A204.1 (cell line): ENCODE data around the gene TPP2.

Experiments
- FAIRE-seq: peaks from 2 replicates; lab custom pipeline; 2012; peaks lifted over from hg19 to GRCh38; lab: Jason Lieb, UNC

Gene TPP2

DNA sequence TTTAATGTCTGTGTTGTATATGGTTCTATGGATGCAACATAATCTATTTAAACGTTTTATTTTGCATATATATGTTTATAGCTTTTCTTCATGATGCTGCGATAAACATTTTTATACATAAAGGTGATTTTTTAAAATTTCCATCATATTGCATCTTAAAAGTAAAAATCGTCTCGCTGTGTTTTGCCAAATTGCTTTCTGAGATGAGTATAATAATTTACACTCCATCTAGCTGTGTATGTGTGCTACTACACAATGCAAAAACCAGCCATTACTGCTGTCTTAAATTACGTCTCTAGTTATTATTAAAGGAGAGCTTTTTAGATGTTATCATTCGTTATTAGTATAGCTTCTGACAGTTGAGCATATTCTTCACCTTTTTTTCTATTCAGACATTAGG, 60.8 kb downstream of the TPP2 start:
- FAIRE-seq: no peak

DNA sequence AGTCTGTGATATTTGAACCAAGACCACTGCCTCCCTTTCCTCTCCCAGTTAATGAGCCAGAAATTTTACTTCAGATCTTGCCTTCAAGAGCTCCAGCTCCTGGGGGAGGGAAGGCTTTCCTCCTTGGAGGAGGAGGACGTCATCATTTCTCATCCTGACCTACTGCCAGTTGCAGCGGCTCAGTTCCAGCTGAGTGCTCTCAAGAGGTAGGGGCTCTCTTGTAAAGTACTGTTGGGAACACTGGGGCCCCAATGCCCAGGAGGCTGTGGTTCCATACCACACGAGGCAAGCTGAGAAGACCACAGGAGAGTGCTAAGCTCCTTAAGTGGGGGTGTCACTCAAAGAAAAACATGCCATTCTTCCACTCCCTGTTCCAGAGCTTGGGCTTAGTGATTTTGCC, 61.9 kb downstream of the TPP2 start:
- no peak for FAIRE-seq

DNA sequence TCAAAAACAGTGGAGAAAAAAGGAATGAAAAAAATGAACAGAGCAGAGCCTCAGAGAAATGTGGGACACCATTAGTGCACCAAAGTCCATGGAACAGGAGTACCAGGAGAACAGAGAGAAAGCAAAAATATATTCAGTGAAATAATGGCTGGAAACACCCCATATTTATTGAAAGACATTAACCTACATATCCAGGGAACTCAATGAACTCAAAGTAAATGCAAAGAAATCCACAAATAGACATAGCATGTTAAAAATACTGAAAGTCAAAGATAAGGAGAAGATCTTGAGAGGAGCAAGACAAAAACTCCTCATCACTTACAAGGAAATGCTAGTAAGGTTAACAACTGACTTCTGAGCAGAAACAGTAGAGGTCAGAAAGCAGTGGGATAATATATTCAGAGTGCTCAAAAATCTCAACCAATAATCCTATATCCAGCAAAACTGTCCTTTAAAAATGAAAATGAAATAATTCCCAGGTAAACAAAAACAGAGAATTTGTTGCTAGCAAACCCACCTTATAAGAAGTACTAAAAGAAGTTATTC, 62.5 kb downstream of the TPP2 start:
- FAIRE-seq: no peak

DNA sequence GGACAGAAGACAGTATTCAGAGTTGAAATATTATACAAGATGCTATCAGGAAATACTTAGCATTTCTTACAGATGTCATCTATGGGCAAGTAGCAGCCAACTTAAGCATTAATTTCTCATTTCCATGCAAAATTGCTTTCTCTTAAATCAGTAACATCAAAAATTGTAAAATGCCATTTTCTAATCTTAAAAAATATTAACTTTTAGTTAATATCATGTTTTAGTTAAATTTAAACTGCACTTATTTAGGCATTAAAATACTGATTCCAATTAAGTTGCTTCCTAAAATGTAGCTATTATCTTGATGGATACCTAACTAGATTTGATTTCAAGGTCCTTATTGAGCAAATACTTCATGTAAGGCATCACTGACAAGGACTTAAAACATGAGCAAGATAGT, 70.2 kb downstream of the TPP2 start:
- no peak for FAIRE-seq

DNA sequence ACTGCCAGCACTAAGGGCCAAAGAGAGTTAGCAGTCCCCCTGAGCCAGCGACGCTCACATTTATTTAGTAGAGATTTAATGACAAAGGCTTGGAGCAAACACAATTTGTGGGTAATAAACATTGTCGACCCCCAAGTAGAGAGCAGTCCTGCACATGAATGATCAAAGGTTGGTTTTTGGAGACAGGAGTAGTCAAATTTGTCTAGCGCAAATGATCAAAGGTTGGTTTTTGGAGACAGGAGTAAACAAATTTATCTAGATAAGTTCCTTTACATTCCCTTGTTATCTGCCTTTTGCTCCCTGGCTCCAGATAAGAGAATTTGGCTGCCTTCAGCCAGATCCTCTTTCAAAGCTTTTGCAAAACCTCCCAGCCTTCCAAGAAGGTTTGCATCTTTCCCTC, 71.1 kb downstream of the TPP2 start:
- no peak for FAIRE-seq

DNA sequence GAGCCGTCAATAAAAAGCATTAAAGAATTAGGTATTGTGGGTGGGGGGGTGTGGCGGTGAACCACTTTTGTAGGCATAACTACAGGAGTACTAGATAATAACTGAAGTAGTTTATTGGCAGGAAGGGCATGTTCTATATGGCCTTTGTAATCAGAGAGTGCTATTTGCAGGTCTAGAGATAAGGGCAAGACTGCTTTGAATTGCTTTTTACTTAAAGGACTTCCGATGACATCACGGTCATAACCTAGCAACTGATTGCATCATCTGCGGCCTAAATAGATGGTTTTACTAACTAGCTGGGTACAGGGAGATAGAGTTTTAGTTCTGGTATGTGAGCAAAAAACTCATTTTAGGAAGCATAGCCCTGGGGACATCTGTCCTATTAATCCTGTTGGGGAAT, 73.3 kb downstream of the TPP2 start:
- no peak for FAIRE-seq

DNA sequence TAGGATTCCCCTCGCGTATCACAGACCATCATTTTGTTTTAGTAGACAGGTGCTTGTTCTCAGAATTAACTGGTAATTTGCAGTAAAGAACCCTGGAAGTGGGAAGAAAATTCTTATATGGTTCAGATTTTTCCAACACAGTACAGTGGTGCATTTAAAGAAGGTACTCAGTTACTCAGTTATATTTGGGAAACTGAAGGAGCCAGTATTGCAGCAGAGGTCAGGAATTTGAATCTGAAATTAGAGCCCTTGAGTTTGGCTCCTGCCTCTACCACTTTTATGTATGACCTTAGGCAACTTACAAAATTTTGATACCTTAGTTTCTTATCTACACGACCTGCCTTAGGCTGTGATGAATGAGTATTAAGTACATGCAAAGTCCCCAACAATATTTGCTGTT, 78.3 kb downstream of the TPP2 start:
- FAIRE-seq: no peak

DNA sequence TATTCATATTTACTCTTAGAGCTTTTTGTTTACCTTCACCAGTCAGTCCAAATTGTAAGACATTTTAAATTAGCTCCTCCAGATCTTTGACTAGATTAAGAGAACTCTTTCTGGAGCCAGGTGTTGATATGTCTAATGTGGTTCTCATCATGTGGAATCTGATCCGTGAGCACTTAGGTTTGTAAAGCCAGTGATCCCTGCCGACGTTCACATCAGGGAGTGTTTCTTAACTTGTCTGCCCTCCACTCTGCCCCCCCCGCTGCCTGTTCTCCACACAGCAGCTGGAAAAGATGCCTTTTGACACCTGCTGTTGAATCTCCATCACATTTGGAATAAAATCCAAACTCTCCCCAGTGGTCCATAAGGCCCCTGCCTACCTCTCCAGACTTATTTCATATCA, 80.3 kb downstream of the TPP2 start:
- FAIRE-seq: no peak

DNA sequence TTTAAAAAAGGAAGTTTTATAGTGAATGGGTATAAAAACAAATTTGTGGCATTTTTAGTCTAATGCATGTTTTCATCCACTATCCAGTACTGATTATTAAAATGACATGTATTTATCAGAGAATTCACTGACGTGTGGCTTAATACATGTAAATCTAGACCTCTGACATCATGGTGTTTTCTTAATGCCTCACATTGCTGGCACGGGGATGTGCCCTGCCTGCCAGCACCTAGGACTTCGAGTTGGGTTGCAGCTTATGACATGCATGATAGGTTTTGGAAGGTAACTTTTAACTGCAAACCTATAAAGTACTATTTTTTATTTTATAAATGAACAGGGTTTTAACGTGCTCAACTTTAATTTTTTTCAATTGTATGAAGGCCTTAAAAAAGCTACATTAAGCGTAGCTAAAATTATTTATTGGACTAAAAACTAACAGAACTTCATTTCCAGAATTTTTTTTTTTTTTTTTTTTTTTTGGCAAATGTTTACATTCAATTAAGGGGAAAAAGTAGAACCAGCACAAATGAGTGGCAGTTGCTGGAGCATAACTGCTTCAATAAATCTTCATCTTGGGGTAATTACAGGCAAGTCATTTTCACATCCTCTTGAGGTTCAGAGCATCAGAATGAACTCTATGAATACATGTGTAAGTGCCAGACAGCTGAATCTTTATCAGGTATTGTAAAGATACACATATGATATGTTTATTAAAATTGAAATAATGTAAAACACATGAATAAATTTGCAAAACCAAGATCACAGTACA, 81.7 kb downstream of the TPP2 start:
- FAIRE-seq: no peak

DNA sequence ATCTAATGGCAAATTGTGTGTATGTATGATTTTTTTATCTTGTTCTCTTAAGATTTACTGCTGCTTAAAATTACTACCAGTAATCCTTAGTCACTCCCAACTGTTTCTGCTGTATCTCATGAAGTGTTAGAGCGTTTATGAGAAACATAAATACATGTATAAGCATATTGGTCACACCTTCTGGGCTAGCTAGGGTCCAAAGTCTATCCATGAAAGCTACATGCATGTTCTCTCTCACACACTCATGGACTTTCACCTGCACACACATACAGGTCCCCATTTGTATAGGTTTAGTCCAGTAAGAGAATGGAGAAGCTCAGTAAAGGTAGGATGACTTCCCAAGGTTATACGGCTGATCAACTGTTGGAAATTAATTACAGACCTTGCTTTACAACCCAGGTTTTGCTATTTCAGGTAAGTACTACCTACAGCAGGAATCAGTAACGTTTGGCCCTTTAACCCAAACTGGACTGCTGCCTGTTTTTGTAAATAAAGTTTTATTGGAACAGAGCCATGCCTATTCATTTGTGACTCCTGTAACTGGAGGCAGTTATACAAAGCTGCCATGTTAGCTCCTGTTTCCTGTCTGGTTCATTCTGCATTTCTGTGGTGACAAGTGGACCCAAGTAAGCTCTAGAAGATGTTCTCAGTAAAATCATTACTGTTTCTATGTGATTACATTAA, 82.8 kb downstream of the TPP2 start:
- FAIRE-seq: no peak

DNA sequence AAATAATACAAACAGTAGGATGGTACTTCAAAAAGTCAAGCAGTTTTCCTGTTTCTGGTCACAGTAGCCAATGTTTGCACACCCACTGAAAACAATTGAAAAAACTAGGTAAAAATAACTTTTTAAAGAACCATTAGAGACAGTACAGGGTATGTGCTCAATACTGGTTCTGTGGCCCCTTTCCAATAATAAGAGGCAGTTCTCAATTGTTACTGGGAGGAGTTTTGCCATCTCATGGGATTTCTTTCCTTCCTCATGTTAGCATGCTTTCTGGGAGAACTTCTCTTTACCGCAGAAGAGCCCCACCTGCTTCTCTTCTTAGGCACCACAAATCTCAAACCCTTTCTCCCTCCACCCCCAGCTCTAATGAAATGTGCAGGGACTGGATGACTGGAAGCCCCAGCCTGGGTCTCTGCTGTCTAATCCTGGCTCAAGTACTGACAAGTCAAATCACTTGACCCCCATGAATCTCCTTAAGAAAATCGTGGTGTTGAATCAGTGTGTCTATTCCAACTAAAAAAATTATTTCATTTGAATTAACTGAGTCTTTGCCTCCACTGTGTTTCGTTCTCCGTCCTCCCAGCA, 83.4 kb downstream of the TPP2 start:
- no peak for FAIRE-seq

DNA sequence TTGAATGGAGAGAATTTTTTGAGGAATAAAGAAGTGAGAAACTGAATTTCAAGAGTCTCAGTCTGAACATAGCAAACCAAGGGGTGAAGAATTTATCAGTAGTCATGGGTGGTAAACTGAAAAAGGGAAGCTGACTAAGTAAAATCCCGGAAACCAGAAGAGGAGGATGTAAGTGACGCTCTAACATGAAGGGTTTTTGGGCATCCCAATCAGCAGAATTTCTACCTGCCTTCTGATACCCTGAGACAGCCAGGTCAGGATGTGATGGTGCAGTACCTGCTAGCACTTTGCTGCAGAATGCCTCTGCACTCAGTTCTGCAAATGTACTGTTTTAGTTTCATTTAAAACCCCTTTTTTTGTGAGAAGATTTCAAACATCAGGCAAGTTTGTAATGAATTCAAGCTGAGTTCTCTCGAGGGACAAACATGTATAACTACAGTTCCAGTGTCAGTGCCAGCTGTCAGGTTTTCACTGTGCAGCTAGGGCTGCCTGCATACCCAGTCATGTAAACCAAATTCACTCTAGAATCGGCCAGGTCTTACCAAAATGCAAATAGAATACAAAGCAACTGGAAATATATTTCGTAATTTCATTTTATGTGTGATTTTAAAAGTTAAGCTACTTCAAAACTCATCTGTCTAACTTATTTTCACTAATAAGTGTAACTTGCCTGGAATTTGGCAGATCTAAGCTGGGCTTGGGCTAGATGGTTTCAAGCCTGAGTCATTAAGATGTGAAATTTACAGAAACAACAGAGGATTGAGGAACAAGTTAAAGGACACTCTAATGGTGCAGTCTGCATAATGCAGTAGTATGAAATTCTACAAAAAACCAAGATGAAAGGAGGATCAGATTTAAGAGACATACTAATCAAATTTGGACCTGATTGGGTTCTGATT, 84.3 kb downstream of the TPP2 start:
- no peak for FAIRE-seq

DNA sequence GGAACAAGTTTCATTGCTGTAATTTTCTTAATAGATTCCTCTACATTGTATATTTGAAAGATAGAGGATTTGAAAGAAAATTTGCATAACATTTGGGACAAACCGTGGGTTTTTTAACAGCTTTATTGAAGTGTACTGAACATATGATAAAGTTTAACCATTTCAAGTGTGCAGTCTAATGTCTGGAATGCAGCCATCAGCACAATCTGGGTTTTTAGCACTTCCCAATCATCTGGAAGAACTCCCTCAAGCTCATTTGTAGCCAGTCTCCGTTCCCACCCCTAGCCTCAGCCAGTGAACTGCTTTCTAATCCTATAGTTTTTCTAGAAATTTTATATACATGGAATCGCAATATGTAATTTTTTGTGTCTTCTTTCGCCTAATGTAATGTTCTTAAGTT, 85.4 kb downstream of the TPP2 start:
- FAIRE-seq: no peak

DNA sequence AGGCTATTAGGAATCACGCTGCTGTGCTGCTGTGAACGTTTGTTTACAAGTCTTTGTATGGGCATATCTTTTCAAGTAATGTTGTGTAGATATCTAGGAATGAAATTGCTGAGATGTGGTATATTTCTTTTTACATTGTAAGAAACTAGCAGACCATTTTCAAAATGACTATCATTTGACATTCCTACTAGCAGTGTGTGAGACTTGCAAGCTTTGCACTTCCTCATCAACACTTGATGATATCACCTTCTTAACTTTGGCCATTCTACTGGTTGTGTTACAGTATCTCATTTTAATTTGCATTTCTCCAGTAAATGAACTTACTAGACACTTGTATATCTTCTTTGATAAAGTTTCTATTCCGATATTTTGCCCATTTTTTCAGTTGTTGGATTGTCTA, 85.9 kb downstream of the TPP2 start:
- FAIRE-seq: no peak

DNA sequence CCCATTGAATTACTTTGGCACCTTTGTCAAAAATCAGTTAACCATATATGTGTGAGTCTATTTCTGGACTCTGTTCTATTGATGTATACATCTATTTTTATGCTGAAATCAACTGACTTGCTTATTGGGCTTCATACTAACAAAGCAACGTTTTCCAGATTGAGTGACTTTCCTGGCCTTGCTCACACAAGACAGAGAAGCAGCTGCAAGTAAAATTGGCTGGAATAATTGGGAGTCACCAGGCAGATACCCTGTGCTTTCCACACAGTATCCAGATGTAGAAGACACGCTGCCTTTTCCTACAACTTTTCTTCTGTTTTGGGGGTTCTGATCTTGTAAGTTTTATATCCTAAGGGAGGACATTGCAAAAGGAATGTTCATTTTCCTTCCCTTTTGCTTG, 86.9 kb downstream of the TPP2 start:
- no peak for FAIRE-seq

DNA sequence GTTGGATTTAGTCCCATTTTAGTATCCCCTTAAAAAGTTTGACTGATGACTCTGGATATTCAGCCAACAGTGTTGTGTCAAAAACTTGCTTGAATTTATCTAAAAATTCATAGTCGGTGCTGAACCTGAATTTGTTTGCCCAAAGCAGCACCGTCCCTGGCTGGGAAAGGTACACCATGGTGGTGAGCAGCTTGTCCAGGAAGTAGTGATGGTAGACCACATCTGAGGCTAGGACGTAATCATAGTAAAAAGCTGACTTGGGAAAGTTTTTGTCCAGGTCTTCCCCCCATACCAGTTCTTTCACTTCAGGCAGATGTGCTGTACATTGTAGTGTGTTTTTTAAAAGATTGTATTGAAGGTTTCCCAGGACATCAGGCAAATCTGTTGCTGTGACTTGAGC, 89.2 kb downstream of the TPP2 start:
- FAIRE-seq: no peak

DNA sequence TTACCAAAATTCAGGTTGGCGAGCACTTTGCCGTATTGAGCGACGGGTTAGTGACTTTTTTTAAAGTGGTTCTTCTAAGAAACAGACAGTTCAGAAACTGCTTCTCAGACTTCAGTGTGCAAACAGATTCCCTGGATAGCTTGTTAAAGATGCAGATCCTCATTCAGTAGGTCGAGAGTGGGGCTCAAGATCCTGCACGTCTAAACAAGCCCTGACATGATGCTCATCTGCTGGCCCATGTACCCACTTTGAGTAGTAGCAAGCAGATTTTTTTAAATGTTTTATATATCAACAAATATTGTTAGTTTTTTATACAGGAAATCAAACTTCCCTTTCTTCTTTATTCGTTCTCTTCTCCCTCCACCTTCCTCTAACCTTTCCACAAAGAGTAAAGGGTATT, 90.7 kb downstream of the TPP2 start:
- no peak for FAIRE-seq

DNA sequence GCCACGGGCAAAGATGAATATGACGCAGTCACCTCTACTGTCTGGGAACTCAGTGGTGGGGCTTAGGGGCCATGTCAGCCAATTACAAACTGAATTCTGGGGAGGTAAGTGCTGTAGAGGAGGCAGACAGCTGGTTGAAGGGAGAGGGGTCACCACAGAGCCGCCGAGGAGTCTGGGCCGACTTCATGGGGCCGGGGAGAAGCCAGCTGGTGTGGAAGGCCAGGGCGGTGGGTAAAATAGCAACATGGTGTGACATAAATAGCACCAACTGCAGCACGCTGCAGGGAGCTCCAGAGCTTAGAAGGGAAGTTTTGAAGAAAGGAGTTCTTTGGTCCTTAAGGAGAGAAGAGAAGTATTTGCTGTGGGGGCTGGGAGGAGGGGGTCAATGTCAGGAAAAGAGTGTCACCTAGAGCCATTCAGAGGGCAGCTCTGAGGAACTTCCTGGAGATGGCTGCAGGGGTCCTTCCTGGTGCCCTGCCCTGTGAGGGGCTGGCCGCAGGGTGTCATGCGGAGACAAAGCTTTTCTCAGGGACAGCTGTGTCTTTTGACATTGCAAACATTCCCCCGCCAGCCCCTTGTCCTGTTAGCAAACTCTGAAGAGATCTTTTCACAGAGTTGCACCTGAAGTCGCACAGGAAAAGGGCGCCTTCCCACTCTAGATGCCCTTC, 91.7 kb downstream of the TPP2 start:
- FAIRE-seq: no peak

DNA sequence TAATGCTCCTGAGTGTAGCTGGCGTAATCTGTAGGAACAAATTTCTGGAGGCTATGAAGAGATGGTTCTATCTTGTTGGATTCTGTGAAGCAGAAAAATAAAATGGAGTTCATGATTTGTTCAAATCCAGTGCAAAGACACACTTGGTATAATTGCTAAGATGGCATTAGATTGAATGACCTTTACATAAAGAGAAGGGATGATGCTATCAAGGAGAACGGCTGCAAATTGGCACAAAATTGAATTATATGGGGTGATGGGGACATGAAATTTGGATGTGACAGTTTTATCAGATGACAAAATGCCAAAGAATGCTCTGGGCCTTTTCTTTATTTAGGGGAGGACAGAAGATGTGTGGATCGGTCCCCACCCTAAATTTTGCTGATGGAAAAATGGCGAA, 94.1 kb downstream of the TPP2 start:
- FAIRE-seq: no peak

DNA sequence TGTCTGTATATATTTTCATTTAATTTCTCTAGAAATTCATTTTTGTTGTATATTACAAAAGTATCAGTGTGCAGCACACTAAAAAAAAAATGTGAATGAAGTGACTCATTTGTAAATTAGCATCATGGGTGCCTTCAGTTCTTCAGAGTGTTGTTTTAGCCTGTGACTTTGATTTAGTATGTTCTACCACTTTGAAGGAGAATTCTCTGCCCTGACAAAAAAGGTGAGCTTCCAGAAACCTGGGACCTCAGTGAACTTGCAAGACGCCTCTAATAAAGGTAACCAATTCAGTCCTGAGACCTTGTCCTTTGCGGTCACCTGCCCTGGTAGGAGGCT, 95.7 kb downstream of the TPP2 start:
- no peak for FAIRE-seq

DNA sequence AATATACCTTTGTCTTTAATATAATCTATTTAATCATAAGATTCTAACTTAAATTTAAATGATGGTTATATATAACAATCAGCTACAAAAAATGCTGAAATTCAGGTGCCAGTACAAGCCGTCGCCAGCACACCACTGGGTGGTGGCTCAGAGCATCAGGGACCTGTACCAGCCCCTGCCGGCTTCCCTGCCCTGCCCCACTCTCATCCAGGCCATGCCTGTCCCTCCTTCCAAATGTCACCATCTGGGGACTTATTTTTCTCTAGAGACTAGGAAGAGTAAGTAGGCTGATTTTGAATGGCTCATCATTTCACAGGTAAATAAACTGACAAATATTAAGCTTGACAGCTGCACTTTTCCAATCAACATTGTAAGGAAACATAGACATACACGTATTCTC, 96.5 kb downstream of the TPP2 start:
- no peak for FAIRE-seq

DNA sequence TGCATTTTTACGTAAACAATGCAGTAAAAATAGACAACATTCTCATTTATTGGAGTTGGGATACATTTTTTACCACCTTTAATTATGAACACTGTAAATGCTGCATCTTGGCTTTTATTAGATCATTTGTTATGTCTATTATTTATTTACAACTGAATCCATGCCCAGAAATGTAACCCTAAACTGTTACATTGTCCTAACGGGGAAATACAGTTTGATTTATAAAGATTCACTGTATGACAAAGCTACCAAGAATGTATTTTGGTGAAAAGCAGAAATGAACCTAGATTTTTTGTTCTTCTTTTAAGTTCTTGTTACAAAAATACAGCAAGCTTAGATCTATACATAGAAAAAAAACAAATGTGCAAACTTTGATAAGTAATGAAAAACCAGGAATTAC, 97.0 kb downstream of the TPP2 start:
- no peak for FAIRE-seq
